ENCODE measurements around the gene EXPH5.

EXPH5 gene

DNA sequence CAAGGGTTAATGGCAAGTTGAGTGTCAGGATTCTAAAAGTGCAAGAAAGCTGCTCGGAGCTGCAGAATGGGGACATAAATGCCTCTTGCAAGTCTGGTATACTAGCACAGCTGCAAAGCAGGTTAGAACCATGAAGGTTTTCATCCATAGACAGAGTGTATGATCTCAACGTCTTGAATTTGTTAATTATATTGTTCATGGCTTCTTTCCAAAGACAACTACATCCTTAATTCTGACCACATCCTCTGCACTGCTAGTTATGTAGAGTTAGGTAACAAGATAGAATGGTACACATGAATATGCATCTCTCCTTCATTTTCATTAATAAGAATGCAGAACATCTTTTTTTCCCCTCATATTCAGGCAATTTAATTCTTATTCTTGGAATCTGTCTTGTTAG is 34.2 kb downstream of the EXPH5 start:
- DNase-seq, result no peak

DNA sequence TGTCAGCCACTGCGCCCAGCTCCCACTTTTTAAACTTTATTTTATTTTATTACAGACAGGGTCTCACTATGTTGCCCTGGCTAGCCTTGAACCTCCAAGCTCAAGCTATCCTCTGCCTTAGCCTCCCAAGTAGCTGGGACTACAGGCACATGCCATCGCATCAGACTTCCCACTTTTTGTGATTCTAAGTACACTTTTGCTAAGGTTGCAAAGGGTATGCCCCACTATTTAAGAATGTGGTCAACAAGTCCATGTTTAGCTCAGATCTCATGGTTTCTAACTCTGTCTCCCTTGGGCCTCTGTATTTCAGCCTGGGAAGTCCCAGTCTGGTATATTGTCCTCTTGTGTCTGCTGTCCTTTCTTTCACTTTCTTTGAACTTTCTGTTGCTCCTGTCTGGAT is 35.3 kb downstream of the EXPH5 start:
- DNase-seq, result no peak

GRCh38 chr11:108556019-108556418 is 37.5 kb downstream of the EXPH5 start:
- DNase-seq, result no peak

GRCh38 chr11:108551651-108552462 is 41.7 kb downstream of the EXPH5 start:
- DNase-seq, result no peak

DNA sequence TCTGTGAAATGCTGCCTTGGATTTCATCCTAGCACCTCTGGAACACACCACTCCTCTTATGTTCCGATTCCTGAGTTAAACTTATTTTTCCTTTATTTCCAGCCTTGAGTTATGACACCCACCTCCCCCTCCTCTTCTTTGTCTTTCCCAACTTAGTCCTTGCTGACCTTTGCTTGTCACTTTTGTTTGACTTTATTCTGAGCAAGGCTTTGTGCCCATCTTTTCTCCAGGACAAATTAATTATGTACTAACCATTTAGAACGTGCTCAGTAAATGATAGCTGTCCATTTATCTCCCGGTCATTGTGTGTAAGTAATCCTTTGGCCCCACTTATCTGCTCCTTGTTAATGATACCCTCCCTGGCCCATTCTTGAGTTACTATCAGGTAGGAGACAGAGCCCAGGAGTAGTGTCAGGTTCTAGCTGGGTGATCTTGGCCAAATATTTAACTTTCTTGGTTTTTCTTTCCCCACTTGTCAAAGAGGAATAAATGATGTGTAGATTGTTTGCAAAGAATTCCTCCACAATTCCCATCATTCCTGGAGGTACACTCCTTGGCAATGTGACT is 44.2 kb downstream of the EXPH5 start:
- DNase-seq, result no peak

- DNase-seq, result no peak
These were observed 47.6 kb downstream of the EXPH5 start for GRCh38 chr11:108545909-108546501.

DNA sequence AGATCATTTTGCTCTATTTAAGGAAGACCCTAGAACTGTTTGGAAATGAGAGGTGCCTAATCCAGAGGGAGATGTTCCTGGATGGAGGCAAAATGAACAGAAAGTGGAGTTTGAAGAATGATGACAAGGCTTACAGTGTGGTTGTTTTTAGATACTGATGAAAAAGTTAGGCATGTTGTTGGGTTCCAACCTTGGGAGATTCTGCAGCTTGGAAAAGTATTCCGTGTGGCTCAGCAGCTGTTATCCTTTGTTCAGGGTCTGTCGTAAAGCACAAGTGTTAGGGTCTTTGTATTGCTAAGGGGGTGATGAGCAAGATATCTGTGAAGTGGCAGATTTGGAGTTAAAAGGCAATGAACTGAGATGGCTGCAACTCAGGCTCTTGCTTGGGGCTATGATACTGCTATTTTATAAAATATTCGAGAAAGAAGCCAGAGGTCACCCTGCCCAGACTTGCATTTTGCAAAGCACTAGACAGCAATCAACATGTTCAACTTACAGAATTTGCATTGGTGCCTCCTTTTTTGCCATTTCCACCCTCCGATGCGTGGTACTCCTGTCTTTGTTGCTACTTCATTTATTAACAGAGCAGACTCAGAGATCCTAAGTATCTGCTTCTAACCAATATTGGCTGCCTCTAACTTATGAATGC is 50.1 kb downstream of the EXPH5 start:
- DNase-seq, result no peak

GRCh38 chr11:108541531-108541930 is 52.0 kb downstream of the EXPH5 start:
- DNase-seq, result no peak

GRCh38 chr11:108538502-108538901 is 55.1 kb downstream of the EXPH5 start:
- no peak for DNase-seq

GRCh38 chr11:108538022-108538424 is 55.5 kb downstream of the EXPH5 start:
- no peak for DNase-seq

- no peak for DNase-seq
These were observed 56.8 kb downstream of the EXPH5 start for GRCh38 chr11:108536783-108537182.

- DNase-seq, result no peak
These were observed 58.1 kb downstream of the EXPH5 start for GRCh38 chr11:108535384-108535955.

DNA sequence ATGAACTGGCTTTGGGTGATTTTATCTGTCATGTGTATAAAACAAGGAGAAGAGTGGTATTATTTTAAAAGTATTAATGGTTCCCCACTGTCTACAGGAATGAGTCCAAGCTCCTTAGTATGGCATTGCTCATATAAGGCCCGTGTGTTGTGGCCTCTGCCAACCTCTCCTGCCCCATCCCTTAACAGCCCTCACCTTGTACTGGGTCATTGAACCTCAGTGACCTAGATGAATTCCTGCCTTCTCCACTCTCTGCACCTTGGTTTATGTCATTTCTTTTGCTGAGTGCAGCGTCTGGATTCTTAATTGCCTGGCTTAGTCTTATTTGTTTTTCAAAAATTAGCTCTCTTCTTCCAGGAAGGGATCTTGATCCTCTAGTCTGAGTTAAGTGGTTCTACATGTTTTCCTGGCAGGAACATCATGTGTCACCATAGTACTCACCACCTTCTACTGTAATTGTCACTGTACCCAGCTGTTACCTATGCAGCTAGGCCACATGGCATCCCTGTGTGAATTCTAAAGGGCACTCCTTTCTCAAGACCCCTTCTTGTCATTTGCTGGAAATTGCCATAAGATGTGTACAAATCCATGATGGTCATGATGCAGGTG is 59.2 kb downstream of the EXPH5 start:
- DNase-seq, result no peak

GRCh38 chr11:108530426-108530825 is 63.1 kb downstream of the EXPH5 start:
- no peak for DNase-seq

- no peak for DNase-seq
These were observed 66.2 kb downstream of the EXPH5 start for GRCh38 chr11:108527382-108527781.

DNA sequence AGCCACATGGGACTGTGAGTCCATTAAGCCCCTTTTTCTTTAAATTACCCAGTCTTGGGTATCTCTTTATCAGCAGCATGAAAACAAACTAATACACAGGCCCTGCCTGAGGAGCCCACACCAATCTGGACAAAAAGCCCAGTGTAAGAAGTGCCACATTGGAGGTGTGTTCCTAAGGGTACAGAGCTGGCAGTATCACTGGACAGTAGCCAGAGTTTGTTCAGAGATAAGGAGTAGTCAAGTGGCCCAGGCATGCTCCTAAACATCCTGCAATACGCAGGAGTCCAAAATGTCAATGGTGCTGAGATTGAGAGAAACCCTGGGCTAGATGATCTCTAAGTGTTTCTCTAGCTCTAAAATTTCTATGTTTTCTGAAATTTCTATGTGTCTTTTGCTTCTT is 68.4 kb downstream of the EXPH5 start:
- DNase-seq, result no peak

GRCh38 chr11:108524422-108524821 is 69.1 kb downstream of the EXPH5 start:
- DNase-seq, result no peak

DNA sequence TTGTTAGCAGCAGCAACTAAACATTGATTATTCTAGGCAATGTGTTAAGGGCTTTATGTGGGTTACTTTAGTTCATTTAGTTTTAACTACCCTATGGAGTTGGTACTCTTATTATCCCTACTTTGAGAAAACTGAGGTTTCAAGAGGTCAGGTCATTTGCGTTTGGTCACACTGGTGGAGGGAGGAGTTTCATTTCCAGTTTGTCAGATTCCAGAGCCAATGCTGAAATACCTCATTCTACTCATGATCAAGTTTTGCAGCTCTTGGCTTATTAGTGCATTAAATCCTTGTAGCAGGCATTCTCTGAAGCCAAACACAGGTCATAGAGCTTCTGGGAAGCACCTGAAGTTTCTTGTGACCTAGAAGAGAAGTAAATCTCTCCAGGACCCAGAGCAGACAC is 71.2 kb downstream of the EXPH5 start:
- no peak for DNase-seq

GRCh38 chr11:108518581-108518980 is 75.0 kb downstream of the EXPH5 start:
- DNase-seq, result no peak

- no peak for DNase-seq
These were observed 77.4 kb downstream of the EXPH5 start for GRCh38 chr11:108516125-108516524.

DNA sequence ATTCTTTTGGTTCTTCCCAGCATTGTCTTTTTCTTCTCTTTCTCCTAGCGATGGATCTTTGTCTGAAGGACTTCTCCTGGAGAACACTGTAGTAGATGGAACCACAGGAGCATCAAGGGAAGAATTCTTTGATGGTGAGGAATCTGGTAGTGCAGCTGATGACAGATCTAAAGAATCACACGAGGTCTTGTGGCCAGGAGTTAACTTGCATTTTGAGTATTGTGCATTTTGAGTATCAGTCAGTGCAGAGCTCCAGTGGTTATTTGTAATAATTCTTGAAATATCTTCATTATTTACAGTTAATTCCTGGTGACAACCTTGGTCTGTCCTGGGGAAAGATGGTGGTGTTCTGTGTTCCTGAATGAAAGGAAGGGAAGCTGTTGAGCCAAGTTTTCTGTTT is 80.9 kb downstream of the EXPH5 start:
- DNase-seq, result no peak

- no peak for DNase-seq
These were observed 81.6 kb downstream of the EXPH5 start for GRCh38 chr11:108511851-108512474.
